SK-N-SH (cell line): Measurements from ENCODE around the gene IL21R. TPM values are rescaled to one million over a fixed set of nuclear protein-coding genes. Genes with fewer than 3 reads are reported as not detected.

Experiments used
- CTCF ChIA-PET: fragments of 300-600, 350-600 bp; formaldehyde crosslinking; extraction: SDS; loops from one replicate; lab custom pipeline; 2021; lab: Yijun Ruan, JAX
- POLR2A ChIA-PET: fragments of 350-600 bp; sonication (Branson Sonifier 250); formaldehyde crosslinking; extraction: SDS; loops from one replicate; lab custom pipeline; 2020; ENCODE audit warnings: antibody characterized with exemption, inconsistent platforms; lab: Yijun Ruan, JAX
- DNase-seq: peaks from one replicate; pipeline ENCODE4 v3.0.0; 2012
- H2AFZ ChIP-seq: fragments of 200-600 bp; sonication (generic); 2 replicates; pipeline ENCODE4 v1.8.1; 2016; ENCODE audit warnings: antibody characterized with exemption, mild to moderate bottlenecking, low read depth
- H3F3A ChIP-seq: fragments of 200-600 bp; sonication (generic); replicated peaks from 2 replicates; pipeline ENCODE3; 2016; ENCODE audit warnings: antibody characterized with exemption, mild to moderate bottlenecking; ENCODE audit not compliant: insufficient read depth
- H3K27ac ChIP-seq, 2 experiments: fragments of 200-500 bp in 1 of 2; fragments of 200-600 bp in 1 of 2; sonication (Bioruptor generic) in 1 of 2; sonication (generic), shearing (Covaris generic) in 1 of 2; 2 replicates each; pipeline versions ENCODE4 v1.5.1 to v1.6.1; 2014 to 2016; ENCODE audit warnings: low read depth in 2 of 2, inconsistent platforms in 1 of 2, low read length in 1 of 2, mild to moderate bottlenecking in 1 of 2, mixed read lengths in 1 of 2
- H3K27me3 ChIP-seq: fragments of 200-600 bp; sonication (generic), shearing (Covaris generic); 2 replicates; pipeline ENCODE4 v1.6.1; 2016; ENCODE audit warnings: mixed run types; ENCODE audit not compliant: insufficient read depth
- H3K36me3 ChIP-seq, 2 experiments: fragments of 200-500 bp in 1 of 2; fragments of 200-600 bp in 1 of 2; sonication (Bioruptor generic) in 1 of 2; sonication (generic) in 1 of 2; replicated peaks in 1 of 2; 2 replicates each; pipeline versions ENCODE3 to v1.5.1; 2014 to 2016; ENCODE audit warnings: low read length in 1 of 2, mild to moderate bottlenecking in 1 of 2; ENCODE audit not compliant: insufficient read depth in 2 of 2, control insufficient read depth in 1 of 2
- H3K4me1 ChIP-seq, 2 experiments: fragments of 200-500 bp in 1 of 2; fragments of 200-600 bp in 1 of 2; sonication (Bioruptor generic) in 1 of 2; sonication (generic), shearing (Covaris generic) in 1 of 2; 2 replicates each; pipeline versions ENCODE4 v1.5.1 to v1.6.1; 2014 to 2016; ENCODE audit warnings: low read depth in 1 of 2, low read length in 1 of 2, mixed run types in 1 of 2; ENCODE audit not compliant: insufficient read depth in 2 of 2, control insufficient read depth in 1 of 2
- H3K4me2 ChIP-seq: fragments of 200-600 bp; sonication (generic), shearing (Covaris generic); 2 replicates; pipeline ENCODE4 v1.6.1; 2017; ENCODE audit warnings: mixed run types
- H3K4me3 ChIP-seq, 2 experiments: fragments of 200-500 bp in 1 of 2; fragments of 200-600 bp in 1 of 2; sonication (Bioruptor generic) in 1 of 2; sonication (generic), shearing (Covaris generic) in 1 of 2; 2 replicates each; pipeline versions ENCODE4 v1.5.1 to v1.8.1; 2014 to 2016; ENCODE audit warnings: low read depth in 2 of 2, inconsistent platforms in 1 of 2, low read length in 1 of 2, mild to moderate bottlenecking in 1 of 2, mixed read lengths in 1 of 2, moderate library complexity in 1 of 2
- H3K79me2 ChIP-seq: fragments of 200-600 bp; sonication (generic); 2 replicates; pipeline ENCODE4 v1.8.1; 2017; ENCODE audit warnings: mild to moderate bottlenecking; ENCODE audit not compliant: insufficient read depth
- H3K9ac ChIP-seq: fragments of 200-600 bp; sonication (generic); 2 replicates; pipeline ENCODE4 v1.6.1; 2017; ENCODE audit warnings: mixed run types
- H3K9me2 ChIP-seq: fragments of 200-600 bp; sonication (generic); 2 replicates; pipeline ENCODE4 v1.6.1; 2017; ENCODE audit warnings: mixed run types
- H3K9me3 ChIP-seq: fragments of 200-600 bp; sonication (generic); 2 replicates; pipeline ENCODE4 v1.6.1; 2017; ENCODE audit warnings: mixed run types, mild to moderate bottlenecking, moderate library complexity
- H4K20me1 ChIP-seq: fragments of 200-600 bp; sonication (generic); 2 replicates; pipeline ENCODE4 v1.6.1; 2017; ENCODE audit warnings: mild to moderate bottlenecking, mixed run types; ENCODE audit not compliant: insufficient read depth
- CTCF ChIP-seq: fragments of 200-600 bp; sonication (generic); IDR thresholded peaks from 2 replicates; pipeline ENCODE4 v1.6.1; 2017; ENCODE audit warnings: antibody characterized with exemption, mild to moderate bottlenecking, moderate library complexity
- EP300 ChIP-seq, 2 experiments: IDR thresholded peaks; 2 replicates each; pipeline versions ENCODE4 v1.4.0 to v1.6.1; 2012; ENCODE audit warnings: borderline replicate concordance in 1 of 2, low read depth in 1 of 2, low read length in 1 of 2
- FOXJ3 ChIP-seq: sonication (generic); formaldehyde crosslinking; IDR thresholded peaks from 2 replicates; pipeline ENCODE4 v1.5.1; 2020; ENCODE audit warnings: mild to moderate bottlenecking, missing genetic modification reagents
- FOXM1 ChIP-seq: IDR thresholded peaks from 2 replicates; pipeline ENCODE4 v1.4.0; 2012; ENCODE audit warnings: low read depth, mild to moderate bottlenecking
- GABPA ChIP-seq: IDR thresholded peaks from 2 replicates; pipeline ENCODE4 v1.4.0; 2012; ENCODE audit warnings: low read depth, mild to moderate bottlenecking
- IRF3 ChIP-seq: fragments of 150-350 bp; IDR thresholded peaks from 2 replicates; pipeline ENCODE4 v1.6.1; 2016; ENCODE audit warnings: mild to moderate bottlenecking, low read depth, low read length
- MAX ChIP-seq: IDR thresholded peaks from 2 replicates; pipeline ENCODE4 v1.4.0; 2012; ENCODE audit warnings: low read depth
- NRF1 ChIP-seq: IDR thresholded peaks from 2 replicates; pipeline ENCODE4 v1.6.1; 2012; ENCODE audit warnings: low read depth, mild to moderate bottlenecking, low read length
- POLR2AphosphoS5 ChIP-seq: IDR thresholded peaks from 2 replicates; pipeline ENCODE4 v1.6.1; 2012; ENCODE audit warnings: low read depth, low read length
- RAD21 ChIP-seq: IDR thresholded peaks from 2 replicates; pipeline ENCODE4 v1.6.1; 2012; ENCODE audit warnings: mild to moderate bottlenecking, low read length
- RCOR1 ChIP-seq: fragments of 150-350 bp; IDR thresholded peaks from 2 replicates; pipeline ENCODE4 v1.6.1; 2017; ENCODE audit warnings: antibody characterized with exemption, low read length
- REST ChIP-seq: IDR thresholded peaks from 2 replicates; pipeline ENCODE4 v1.6.1; 2012; ENCODE audit warnings: mild to moderate bottlenecking, low read depth, low read length, moderate library complexity
- RFX5 ChIP-seq: IDR thresholded peaks from 2 replicates; pipeline ENCODE4 v1.6.1; 2012; ENCODE audit warnings: mild to moderate bottlenecking, improper control_type of control experiment, low read length
- TAF1 ChIP-seq: IDR thresholded peaks from 2 replicates; pipeline ENCODE4 v1.6.1; 2012; ENCODE audit warnings: low read depth, mild to moderate bottlenecking, low read length, moderate library complexity, borderline replicate concordance
- TCF12 ChIP-seq: IDR thresholded peaks from 2 replicates; pipeline ENCODE4 v1.4.0; 2012
- TEAD4 ChIP-seq: IDR thresholded peaks from 2 replicates; pipeline ENCODE4 v1.4.0; 2012; ENCODE audit warnings: mild to moderate bottlenecking, borderline replicate concordance; ENCODE audit not compliant: insufficient read depth
- YY1 ChIP-seq: IDR thresholded peaks from 2 replicates; pipeline ENCODE4 v1.4.0; 2012; ENCODE audit warnings: low read depth, mild to moderate bottlenecking
- ZBTB33 ChIP-seq: IDR thresholded peaks from 2 replicates; pipeline ENCODE4 v1.4.0; 2012; ENCODE audit warnings: low read depth, borderline replicate concordance
- WGBS: methylation state at CpG from one replicate; pipeline ENCODE4 v1.1.6; 2017; ENCODE audit warnings: low lambda C conversion rate; 5-methylcytosine and 5-hydroxymethylcytosine counted together
- polyA plus RNA-seq, 3 experiments: library from polyadenylated mRNA; depleted of rRNA; stranded (reverse); fragments of >200 nt; gene quantifications; 2 replicates each; pipeline ENCODE4 v1.2.3, GENCODE V29; 2012

Gene IL21R
- polyA plus RNA-seq, 1 of the 3 experiments (the other 2 are of a cell fraction) = 0.13 TPM

GRCh38 chr16:27398894-27399853 is 2.8 kb upstream of the IL21R start:
- no peaks in the 10 kb centered on the region for H3K27me3 ChIP-seq
- CTCF ChIA-PET = interaction anchor here (1.1 to 1.3 kb wide), 2 partner anchors 24 to 164 kb away, joined by 3 to 4 read pairs; no protein-coding TSS in a partner anchor
- POLR2A ChIA-PET = no interaction called here
- H3K79me2 ChIP-seq = no peaks in the 10 kb centered on the region
- H3K4me1 ChIP-seq = peaks cover 0 to 13% of the 10 kb centered on the region in 2 experiments; a peak in 2 of 4 replicates
- TF ChIP-seq MAX (no peak), TEAD4 (no peak), TAF1 (no peak), RFX5 (no peak), RAD21 (no peak), ZBTB33 (no peak), RCOR1 (no peak), CTCF (no peak), IRF3 (no peak), YY1 (no peak), REST (no peak), GABPA (no peak), POLR2AphosphoS5 (no peak), EP300 (IDR thresholded peaks at IDR 0.05; ENCODE audit: borderline replicate concordance in 1 of 2, low read depth in 1 of 2, low read length in 1 of 2) (no peak), NRF1 (no peak), FOXM1 (no peak), FOXJ3 (no peak), TCF12 (no peak)
- 79% methylated on average over 8 of the region's 8 CpGs for WGBS
- no peak overlapping the region for H3K4me2 ChIP-seq
- no peak for DNase-seq
- no peak overlapping the region for H3K4me3 ChIP-seq
- no peak overlapping the region for H3K9ac ChIP-seq
- H3K9me3 ChIP-seq = peaks cover 3% of the 10 kb centered on the region
- H3F3A ChIP-seq = peaks cover 9% of the 10 kb centered on the region
- no peaks in the 10 kb centered on the region for H3K36me3 ChIP-seq
- no peaks in the 10 kb centered on the region for H3K9me2 ChIP-seq
- no peaks in the 10 kb centered on the region for H4K20me1 ChIP-seq
- H2AFZ ChIP-seq = no peak overlapping the region
- no peak overlapping the region for H3K27ac ChIP-seq
